Measurements from ENCODE around the gene KLHL17. TPM values are rescaled to one million over a fixed set of nuclear protein-coding genes. Genes with fewer than 3 reads are reported as not detected.
A peak's percentile ranks its signal among the peaks of the same experiment; 100 is the strongest.

The KLHL17 gene
- polyA plus RNA-seq, 2 of the 4 experiments (the other 2 are of a cell fraction) = 5.7 to 21.6 TPM

DNA sequence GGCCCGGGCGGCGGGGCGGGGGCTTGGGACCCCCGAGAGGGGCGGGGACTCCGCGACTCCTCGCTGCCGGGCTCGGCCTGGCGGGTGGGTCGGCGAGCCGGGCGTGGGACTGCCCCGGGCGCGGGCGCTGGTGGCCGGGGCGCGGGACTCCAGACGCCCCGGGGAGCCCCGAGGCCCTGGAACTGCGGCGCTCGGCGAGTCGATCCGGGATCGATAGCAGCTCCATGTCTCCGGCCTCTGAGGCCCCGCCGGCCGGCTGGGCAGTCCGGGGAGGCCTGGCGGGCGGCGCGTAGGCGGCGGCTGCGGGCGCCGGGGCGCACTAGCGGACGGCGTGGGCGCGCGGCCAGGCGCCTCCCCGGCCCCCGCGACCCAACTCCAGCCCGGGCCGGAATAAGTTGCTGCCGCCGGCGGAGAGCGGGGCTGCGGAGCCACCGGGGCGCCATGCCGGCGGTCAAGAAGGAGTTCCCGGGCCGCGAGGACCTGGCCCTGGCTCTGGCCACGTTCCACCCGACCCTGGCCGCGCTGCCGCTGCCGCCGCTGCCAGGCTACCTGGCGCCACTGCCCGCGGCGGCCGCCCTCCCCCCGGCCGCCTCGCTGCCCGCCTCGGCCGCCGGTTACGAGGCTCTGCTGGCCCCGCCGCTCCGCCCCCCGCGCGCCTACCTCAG lies 36.3 kb upstream of the KLHL17 start:
- Histone ChIP-seq H3K4me2 (peak overlapping the region; percentile 97), H3K4me3 (peak overlapping the region; percentile 84), H3K9me3 (no peaks in the 10 kb centered on the region), H3K27ac (peak overlapping the region; percentile 95 to 97), H3K4me1 (peaks cover 57% of the 10 kb centered on the region)
- ChIA-PET POLR2A (no interaction called here), CTCF (interaction anchor here (3.7 kb wide), 1 partner anchor 16 kb away, joined by 37 read pairs; no protein-coding TSS in a partner anchor)
- no peak for FAIRE-seq
- peak in 1 of 2 experiments; percentile 3; a peak in 1 of 6 replicates for ATAC-seq
- TF ChIP-seq JUN (IDR thresholded peaks at IDR 0.05) (peak in 1 of 2 experiments; percentile 16; a peak in 2 of 5 replicates), HOXB5 (CRISPR knock-in tag; IDR thresholded peaks at IDR 0.05) (no peak), CHD2 (IDR thresholded peaks at IDR 0.05; ENCODE audit: low read length, partially characterized antibody) (no peak), NFE2L2 (conservative IDR thresholded peaks at IDR 0.05; ENCODE audit: low read length) (no peak)
- TF ChIP-seq, protein P1, sequence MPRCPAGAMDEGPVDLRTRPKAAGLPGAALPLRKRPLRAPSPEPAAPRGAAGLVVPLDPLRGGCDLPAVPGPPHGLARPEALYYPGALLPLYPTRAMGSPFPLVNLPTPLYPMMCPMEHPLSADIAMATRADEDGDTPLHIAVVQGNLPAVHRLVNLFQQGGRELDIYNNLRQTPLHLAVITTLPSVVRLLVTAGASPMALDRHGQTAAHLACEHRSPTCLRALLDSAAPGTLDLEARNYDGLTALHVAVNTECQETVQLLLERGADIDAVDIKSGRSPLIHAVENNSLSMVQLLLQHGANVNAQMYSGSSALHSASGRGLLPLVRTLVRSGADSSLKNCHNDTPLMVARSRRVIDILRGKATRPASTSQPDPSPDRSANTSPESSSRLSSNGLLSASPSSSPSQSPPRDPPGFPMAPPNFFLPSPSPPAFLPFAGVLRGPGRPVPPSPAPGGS (IDR thresholded peaks at IDR 0.05) = no peak; the same call in 2 of the 3 replicates
- TF ChIP-seq, protein P2, sequence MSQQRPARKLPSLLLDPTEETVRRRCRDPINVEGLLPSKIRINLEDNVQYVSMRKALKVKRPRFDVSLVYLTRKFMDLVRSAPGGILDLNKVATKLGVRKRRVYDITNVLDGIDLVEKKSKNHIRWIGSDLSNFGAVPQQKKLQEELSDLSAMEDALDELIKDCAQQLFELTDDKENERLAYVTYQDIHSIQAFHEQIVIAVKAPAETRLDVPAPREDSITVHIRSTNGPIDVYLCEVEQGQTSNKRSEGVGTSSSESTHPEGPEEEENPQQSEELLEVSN (IDR thresholded peaks at IDR 0.05; ENCODE audit: borderline replicate concordance, low read depth) = no peak
- DNase-seq (ENCODE audit: low read depth in 1 of 2, low spot score in 1 of 2) = no peak
- WGBS (ENCODE audit: missing lambda C conversion rate) = 0% methylated on average over 2 of the region's 98 CpGs

DNA sequence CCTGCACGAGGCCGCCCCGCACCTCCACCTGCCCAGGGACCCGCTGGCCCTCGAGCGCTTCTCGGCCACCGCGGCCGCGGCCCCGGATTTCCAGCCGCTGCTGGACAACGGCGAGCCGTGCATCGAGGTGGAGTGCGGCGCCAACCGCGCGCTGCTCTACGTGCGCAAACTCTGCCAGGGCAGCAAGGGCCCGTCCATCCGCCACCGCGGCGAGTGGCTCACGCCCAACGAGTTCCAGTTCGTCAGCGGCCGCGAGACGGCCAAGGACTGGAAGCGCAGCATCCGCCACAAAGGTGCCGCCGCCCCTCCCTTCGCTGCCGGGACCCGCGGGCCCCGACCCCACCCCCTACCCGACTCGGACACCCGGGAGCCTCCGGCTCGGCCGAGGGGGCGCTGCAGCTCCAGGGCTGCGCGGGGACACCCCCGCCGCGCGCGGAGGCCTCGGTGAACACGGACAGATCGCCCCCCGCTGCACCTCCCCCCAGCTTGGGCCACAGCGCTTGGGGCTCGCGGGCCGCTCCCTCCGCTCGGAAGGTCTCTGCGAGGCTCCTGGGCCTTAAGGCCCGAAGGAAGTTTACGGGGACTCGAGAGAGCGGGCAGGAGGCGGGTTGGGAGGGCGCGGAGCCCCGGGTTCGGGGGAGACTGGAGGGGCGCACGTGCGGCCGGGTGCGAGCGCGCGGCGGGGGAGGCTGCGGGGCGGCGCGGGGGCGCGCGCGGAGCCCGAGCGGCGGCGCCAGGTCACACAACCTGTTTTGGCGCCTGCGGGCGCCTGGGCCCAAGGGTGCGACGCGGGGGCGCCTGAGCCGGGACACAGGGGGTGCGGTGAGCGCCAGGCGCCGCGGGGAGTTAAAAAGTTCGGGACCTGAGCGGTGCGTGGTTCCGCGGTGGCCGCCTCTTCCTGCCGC lies 35.5 kb upstream of the KLHL17 start:
- TF ChIP-seq, protein P2 (IDR thresholded peaks at IDR 0.05; ENCODE audit: borderline replicate concordance, low read depth) = peak; percentile 51; the same call in 1 of the 2 replicates
- TF ChIP-seq JUN (IDR thresholded peaks at IDR 0.05) (peak in 1 of 2 experiments; percentile 64; a peak in 3 of 5 replicates), RNF2 (IDR thresholded peaks at IDR 0.05; ENCODE audit: borderline replicate concordance, low read depth) (0 out of 2 replicates have a peak, but pooled peaks have one; percentile 66), RAD21 (conservative IDR thresholded peaks at IDR 0.05 in 1 of 2, IDR thresholded peaks at IDR 0.05 in 1 of 2) (peak in 1 of 2 experiments; percentile 33; a peak in 1 of 5 replicates)
- TF ChIP-seq, protein P3, sequence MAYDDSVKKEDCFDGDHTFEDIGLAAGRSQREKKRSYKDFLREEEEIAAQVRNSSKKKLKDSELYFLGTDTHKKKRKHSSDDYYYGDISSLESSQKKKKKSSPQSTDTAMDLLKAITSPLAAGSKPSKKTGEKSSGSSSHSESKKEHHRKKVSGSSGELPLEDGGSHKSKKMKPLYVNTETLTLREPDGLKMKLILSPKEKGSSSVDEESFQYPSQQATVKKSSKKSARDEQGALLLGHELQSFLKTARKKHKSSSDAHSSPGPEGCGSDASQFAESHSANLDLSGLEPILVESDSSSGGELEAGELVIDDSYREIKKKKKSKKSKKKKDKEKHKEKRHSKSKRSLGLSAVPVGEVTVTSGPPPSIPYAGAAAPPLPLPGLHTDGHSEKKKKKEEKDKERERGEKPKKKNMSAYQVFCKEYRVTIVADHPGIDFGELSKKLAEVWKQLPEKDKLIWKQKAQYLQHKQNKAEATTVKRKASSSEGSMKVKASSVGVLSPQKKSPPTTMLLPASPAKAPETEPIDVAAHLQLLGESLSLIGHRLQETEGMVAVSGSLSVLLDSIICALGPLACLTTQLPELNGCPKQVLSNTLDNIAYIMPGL (CRISPR knock-in tag; IDR thresholded peaks at IDR 0.05; ENCODE audit: borderline replicate concordance) = no peak
- TF ChIP-seq, protein P4, sequence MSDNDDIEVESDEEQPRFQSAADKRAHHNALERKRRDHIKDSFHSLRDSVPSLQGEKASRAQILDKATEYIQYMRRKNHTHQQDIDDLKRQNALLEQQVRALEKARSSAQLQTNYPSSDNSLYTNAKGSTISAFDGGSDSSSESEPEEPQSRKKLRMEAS (IDR thresholded peaks at IDR 0.05) = peak; percentile 42; the same call in 1 of the 2 replicates
- TF ChIP-seq, protein P5, sequence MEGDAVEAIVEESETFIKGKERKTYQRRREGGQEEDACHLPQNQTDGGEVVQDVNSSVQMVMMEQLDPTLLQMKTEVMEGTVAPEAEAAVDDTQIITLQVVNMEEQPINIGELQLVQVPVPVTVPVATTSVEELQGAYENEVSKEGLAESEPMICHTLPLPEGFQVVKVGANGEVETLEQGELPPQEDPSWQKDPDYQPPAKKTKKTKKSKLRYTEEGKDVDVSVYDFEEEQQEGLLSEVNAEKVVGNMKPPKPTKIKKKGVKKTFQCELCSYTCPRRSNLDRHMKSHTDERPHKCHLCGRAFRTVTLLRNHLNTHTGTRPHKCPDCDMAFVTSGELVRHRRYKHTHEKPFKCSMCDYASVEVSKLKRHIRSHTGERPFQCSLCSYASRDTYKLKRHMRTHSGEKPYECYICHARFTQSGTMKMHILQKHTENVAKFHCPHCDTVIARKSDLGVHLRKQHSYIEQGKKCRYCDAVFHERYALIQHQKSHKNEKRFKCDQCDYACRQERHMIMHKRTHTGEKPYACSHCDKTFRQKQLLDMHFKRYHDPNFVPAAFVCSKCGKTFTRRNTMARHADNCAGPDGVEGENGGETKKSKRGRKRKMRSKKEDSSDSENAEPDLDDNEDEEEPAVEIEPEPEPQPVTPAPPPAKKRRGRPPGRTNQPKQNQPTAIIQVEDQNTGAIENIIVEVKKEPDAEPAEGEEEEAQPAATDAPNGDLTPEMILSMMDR (IDR thresholded peaks at IDR 0.05) = peak; percentile 22; the same call in 1 of the 3 replicates
- TF ChIP-seq, protein P6, sequence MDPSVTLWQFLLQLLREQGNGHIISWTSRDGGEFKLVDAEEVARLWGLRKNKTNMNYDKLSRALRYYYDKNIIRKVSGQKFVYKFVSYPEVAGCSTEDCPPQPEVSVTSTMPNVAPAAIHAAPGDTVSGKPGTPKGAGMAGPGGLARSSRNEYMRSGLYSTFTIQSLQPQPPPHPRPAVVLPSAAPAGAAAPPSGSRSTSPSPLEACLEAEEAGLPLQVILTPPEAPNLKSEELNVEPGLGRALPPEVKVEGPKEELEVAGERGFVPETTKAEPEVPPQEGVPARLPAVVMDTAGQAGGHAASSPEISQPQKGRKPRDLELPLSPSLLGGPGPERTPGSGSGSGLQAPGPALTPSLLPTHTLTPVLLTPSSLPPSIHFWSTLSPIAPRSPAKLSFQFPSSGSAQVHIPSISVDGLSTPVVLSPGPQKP (IDR thresholded peaks at IDR 0.05; ENCODE audit: low read depth, low read length) = no peak
- TF ChIP-seq, protein P7, sequence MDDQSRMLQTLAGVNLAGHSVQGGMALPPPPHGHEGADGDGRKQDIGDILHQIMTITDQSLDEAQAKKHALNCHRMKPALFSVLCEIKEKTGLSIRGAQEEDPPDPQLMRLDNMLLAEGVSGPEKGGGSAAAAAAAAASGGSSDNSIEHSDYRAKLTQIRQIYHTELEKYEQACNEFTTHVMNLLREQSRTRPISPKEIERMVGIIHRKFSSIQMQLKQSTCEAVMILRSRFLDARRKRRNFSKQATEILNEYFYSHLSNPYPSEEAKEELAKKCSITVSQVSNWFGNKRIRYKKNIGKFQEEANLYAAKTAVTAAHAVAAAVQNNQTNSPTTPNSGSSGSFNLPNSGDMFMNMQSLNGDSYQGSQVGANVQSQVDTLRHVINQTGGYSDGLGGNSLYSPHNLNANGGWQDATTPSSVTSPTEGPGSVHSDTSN (IDR thresholded peaks at IDR 0.05) = no peak
- Histone ChIP-seq H3K4me1 (peaks cover 55% of the 10 kb centered on the region), H3K4me3 (peak overlapping the region; percentile 84), H3K9me3 (no peaks in the 10 kb centered on the region), H3K27ac (peak overlapping the region; percentile 95 to 97), H3K4me2 (peak overlapping the region; percentile 97)
- no peak for FAIRE-seq
- CTCF ChIA-PET = interaction anchor here (3.7 kb wide), 1 partner anchor 15 kb away, joined by 37 read pairs; no protein-coding TSS in a partner anchor
- POLR2A ChIA-PET = no interaction called here
- WGBS (ENCODE audit: missing lambda C conversion rate) = 4% methylated on average over 21 of the region's 120 CpGs
- ATAC-seq = peak; percentile 8 to 30
- DNase-seq (ENCODE audit: low read depth in 1 of 2, low spot score in 1 of 2) = peak in 1 of 2 experiments; percentile 71
